ENCODE data around the gene RAB34.
"Not testable (repeated sequence)": the region's sequence is repeated elsewhere in the genome, so short reads cannot be mapped to it uniquely, and the experiment has no call there.

RAB34 gene

GRCh38 chr17:28726627-28727491 is 9.2 kb upstream of the RAB34 start:
- peak; percentile 84 for DNase-seq (ENCODE audit: low read depth)

- no peak for DNase-seq (ENCODE audit: low read depth)
These were observed 8.6 kb upstream of the RAB34 start, which contains the start of gene TLCD1 for GRCh38 chr17:28726226-28726626. TSS of gene TLCD1 (minus strand) at chr17:28726233. CDS start at chr17:28726097, 136 bp downstream.

- no peak for DNase-seq (ENCODE audit: low read depth)
These were observed 8.1 kb upstream of the RAB34 start for GRCh38 chr17:28725660-28726225.

GRCh38 chr17:28725166-28725659 is 7.5 kb upstream of the RAB34 start:
- DNase-seq (ENCODE audit: low read depth), result no peak

GRCh38 chr17:28724500-28725165 is 7.0 kb upstream of the RAB34 start:
- DNase-seq (ENCODE audit: low read depth), result no peak

GRCh38 chr17:28723836-28724499 is 6.3 kb upstream of the RAB34 start:
- DNase-seq (ENCODE audit: low read depth), result not testable (repeated sequence)

GRCh38 chr17:28723159-28723835 is 5.6 kb upstream of the RAB34 start:
- no peak for DNase-seq (ENCODE audit: low read depth)

GRCh38 chr17:28722417-28723158 is 4.9 kb upstream of the RAB34 start:
- DNase-seq (ENCODE audit: low read depth), result no peak

GRCh38 chr17:28720997-28721329 is 3.3 kb upstream of the RAB34 start:
- not testable (repeated sequence) for DNase-seq (ENCODE audit: low read depth)

- DNase-seq (ENCODE audit: low read depth), result no peak
These were observed 2.8 kb upstream of the RAB34 start for GRCh38 chr17:28720247-28720996.

- DNase-seq (ENCODE audit: low read depth), result no peak
These were observed 1.4 kb upstream of the RAB34 start for GRCh38 chr17:28719021-28719433.

GRCh38 chr17:28718333-28719020 is 809 bp upstream of the RAB34 start:
- DNase-seq (ENCODE audit: low read depth), result no peak

GRCh38 chr17:28716740-28717577 is 709 bp downstream of the RAB34 start:
- DNase-seq (ENCODE audit: low read depth), result no peak

- DNase-seq (ENCODE audit: low read depth), result no peak
These were observed 2.5 kb downstream of the RAB34 start for GRCh38 chr17:28715217-28715616.

- no peak for DNase-seq (ENCODE audit: low read depth)
These were observed 3.4 kb downstream of the RAB34 start for GRCh38 chr17:28714281-28714680.

GRCh38 chr17:28712705-28713415 is 4.8 kb downstream of the RAB34 start:
- no peak for DNase-seq (ENCODE audit: low read depth)

- DNase-seq (ENCODE audit: low read depth), result peak; percentile 27
These were observed 5.5 kb downstream of the RAB34 start for GRCh38 chr17:28712032-28712704.

GRCh38 chr17:28711723-28712031 is 6.0 kb downstream of the RAB34 start, which contains the start of gene PROCA1:
TSS of gene PROCA1 (minus strand) at chr17:28711888. CDS start at chr17:28711660, 228 bp downstream.
- DNase-seq (ENCODE audit: low read depth), result no peak

Data from stimulated activated CD8-positive, alpha-beta memory T cell treated with anti-CD3 and anti-CD28 coated beads, Interleukin-15, amount 100 ng/mL, for 1 hour (primary cell).